HepG2 (cell line): ENCODE measurements around the gene TFDP1. TPM values are rescaled to one million over a fixed set of nuclear protein-coding genes. Genes with fewer than 3 reads are reported as not detected.

Experiments used
- ARHGAP35 ChIP-seq: sonication (generic); formaldehyde crosslinking; IDR thresholded peaks from 2 replicates; pipeline ENCODE4 v1.9.0; 2022; ENCODE audit warnings: mild to moderate bottlenecking, inconsistent platforms, moderate library complexity, missing genetic modification reagents, borderline replicate concordance
- CENPX ChIP-seq: sonication (generic); formaldehyde crosslinking; IDR thresholded peaks from 2 replicates; pipeline ENCODE4 v1.9.0; 2021; ENCODE audit warnings: mild to moderate bottlenecking, missing genetic modification reagents, moderate library complexity
- FLYWCH1 ChIP-seq: sonication (generic); formaldehyde crosslinking; IDR thresholded peaks from 2 replicates; pipeline ENCODE4 v1.8.1; 2023; ENCODE audit warnings: mild to moderate bottlenecking, missing genetic modification reagents
- FOSL1 ChIP-seq: sonication (generic); formaldehyde crosslinking; IDR thresholded peaks from 2 replicates; pipeline ENCODE4 v1.9.0; 2021; ENCODE audit warnings: missing genetic modification reagents, borderline replicate concordance
- GPN1 ChIP-seq: sonication (generic); formaldehyde crosslinking; IDR thresholded peaks from 2 replicates; pipeline ENCODE4 v1.5.1; 2020; ENCODE audit warnings: missing genetic modification reagents, borderline replicate concordance
- HES4 ChIP-seq: sonication (generic); formaldehyde crosslinking; IDR thresholded peaks from 2 replicates; pipeline ENCODE4 v1.9.0; 2021; ENCODE audit warnings: mild to moderate bottlenecking, missing genetic modification reagents, borderline replicate concordance
- NFRKB ChIP-seq: fragments of 450-650 bp; IDR thresholded peaks from 2 replicates; pipeline ENCODE4 v1.6.1; 2017
- NKX3-1 ChIP-seq: sonication (generic); formaldehyde crosslinking; IDR thresholded peaks from 2 replicates; pipeline ENCODE4 v1.5.0; 2020; ENCODE audit warnings: missing genetic modification reagents
- SMARCC2 ChIP-seq: fragments of 450-650 bp; IDR thresholded peaks from 2 replicates; pipeline ENCODE4 v1.6.1; 2017; ENCODE audit warnings: antibody characterized with exemption, mild to moderate bottlenecking
- STAG1 ChIP-seq: sonication (generic); formaldehyde crosslinking; IDR thresholded peaks from 2 replicates; pipeline ENCODE4 v1.4.0; 2020; ENCODE audit warnings: missing genetic modification reagents
- STAT5B ChIP-seq: sonication (generic); formaldehyde crosslinking; IDR thresholded peaks from 2 replicates; pipeline ENCODE4 v1.4.0; 2020; ENCODE audit warnings: missing genetic modification reagents
- ZBTB3 ChIP-seq: sonication (generic); formaldehyde crosslinking; IDR thresholded peaks from 2 replicates; pipeline ENCODE4 v1.4.0; 2020; ENCODE audit warnings: low read depth, mild to moderate bottlenecking, moderate library complexity, missing genetic modification reagents, borderline replicate concordance
- ZNF83 ChIP-seq: sonication (generic); formaldehyde crosslinking; IDR thresholded peaks from 2 replicates; pipeline ENCODE4 v1.4.0; 2020; ENCODE audit warnings: missing genetic modification reagents, mild to moderate bottlenecking, borderline replicate concordance
- polyA plus RNA-seq, 8 experiments: library from polyadenylated mRNA; depleted of rRNA in 3 of 8; stranded (reverse) in 7 of 8; unstranded in 1 of 8; fragments of >200 nt; fragmentation: Illumina TruSeq in 4 of 8; extraction: Trizol in 4 of 8; gene quantifications; 2 replicates each; pipeline versions ENCODE4 v1.2.1 to v1.2.3, GENCODE V29; 2011 to 2016; ENCODE audit warnings: low read depth in 4 of 8, missing spikeins in 1 of 8, mixed read lengths in 1 of 8; ENCODE audit not compliant: insufficient read depth in 1 of 8
- total RNA-seq, 5 experiments: library from RNA; depleted of rRNA; stranded (reverse); fragments of >200 nt; fragmentation: Illumina TruSeq; extraction: Trizol; gene quantifications; 2 replicates each; pipeline ENCODE4 v1.2.3, GENCODE V29; 2016; ENCODE audit warnings: low read depth in 1 of 5
- TF ChIP-seq, protein P1 (sequence below): sonication (generic); formaldehyde crosslinking; IDR thresholded peaks from 2 replicates; pipeline ENCODE4 v1.4.0; 2020; ENCODE audit warnings: missing genetic modification reagents, mild to moderate bottlenecking, borderline replicate concordance
- TF ChIP-seq, protein P2 (sequence below): sonication (generic); formaldehyde crosslinking; IDR thresholded peaks from 2 replicates; pipeline ENCODE4 v1.5.1; 2020; ENCODE audit warnings: mild to moderate bottlenecking, missing genetic modification reagents, borderline replicate concordance
- TF ChIP-seq, protein P3 (sequence below): sonication (generic); formaldehyde crosslinking; IDR thresholded peaks from 2 replicates; pipeline ENCODE4 v1.8.1; 2023; ENCODE audit warnings: missing genetic modification reagents, mild to moderate bottlenecking, borderline replicate concordance
- TF ChIP-seq, protein P4 (sequence below): IDR thresholded peaks from 2 replicates; pipeline ENCODE4 v1.4.0; 2020; ENCODE audit warnings: mild to moderate bottlenecking, missing genetic modification reagents

Gene TFDP1
- total and polyA plus RNA-seq, 2 of the 13 experiments (the other 11 are each of a cell fraction or from before 2014, with no cell fraction given) = 38.0 to 84.2 TPM

DNA sequence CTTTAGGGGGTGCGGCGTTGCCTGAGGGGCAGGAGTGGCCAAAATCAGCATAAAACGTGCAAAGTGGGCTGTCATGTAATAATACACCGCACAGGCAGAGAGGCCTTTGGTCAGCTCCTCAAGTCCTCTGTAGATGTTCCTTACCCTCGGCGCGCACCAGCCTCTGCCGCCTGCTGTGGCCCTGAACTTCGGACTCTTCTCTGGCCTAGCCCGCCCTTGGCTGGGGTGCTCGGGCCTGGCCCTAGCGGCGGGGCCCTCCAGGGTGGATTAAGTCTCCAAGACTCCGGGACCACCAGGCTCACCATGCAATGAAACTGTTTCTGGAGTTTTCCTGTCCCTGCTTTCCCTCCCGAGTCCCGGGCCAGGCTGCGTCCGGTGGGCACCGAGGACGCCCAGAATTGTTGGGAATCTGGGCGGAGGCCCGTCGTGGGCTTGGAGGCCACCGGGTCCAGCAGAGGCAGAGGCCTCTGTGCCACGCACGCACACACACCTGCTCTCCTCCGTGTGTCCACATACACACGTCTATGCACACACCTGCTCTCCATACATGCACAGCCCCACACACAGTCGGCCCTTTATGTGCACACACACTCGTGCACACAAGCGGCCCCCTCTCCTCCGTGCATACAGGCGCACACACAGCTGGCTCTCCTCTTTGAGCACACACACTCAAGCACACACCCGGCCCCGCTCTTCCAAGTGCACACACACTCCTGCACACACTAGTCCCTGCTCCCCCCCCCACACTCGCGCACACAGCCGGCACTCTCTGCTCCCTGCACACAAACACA is 1.5 kb upstream of the TFDP1 start (continued):
- TF ChIP-seq, protein P1, sequence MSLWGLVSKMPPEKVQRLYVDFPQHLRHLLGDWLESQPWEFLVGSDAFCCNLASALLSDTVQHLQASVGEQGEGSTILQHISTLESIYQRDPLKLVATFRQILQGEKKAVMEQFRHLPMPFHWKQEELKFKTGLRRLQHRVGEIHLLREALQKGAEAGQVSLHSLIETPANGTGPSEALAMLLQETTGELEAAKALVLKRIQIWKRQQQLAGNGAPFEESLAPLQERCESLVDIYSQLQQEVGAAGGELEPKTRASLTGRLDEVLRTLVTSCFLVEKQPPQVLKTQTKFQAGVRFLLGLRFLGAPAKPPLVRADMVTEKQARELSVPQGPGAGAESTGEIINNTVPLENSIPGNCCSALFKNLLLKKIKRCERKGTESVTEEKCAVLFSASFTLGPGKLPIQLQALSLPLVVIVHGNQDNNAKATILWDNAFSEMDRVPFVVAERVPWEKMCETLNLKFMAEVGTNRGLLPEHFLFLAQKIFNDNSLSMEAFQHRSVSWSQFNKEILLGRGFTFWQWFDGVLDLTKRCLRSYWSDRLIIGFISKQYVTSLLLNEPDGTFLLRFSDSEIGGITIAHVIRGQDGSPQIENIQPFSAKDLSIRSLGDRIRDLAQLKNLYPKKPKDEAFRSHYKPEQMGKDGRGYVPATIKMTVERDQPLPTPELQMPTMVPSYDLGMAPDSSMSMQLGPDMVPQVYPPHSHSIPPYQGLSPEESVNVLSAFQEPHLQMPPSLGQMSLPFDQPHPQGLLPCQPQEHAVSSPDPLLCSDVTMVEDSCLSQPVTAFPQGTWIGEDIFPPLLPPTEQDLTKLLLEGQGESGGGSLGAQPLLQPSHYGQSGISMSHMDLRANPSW (CRISPR knock-in tag) = no peak
- TF ChIP-seq ARHGAP35 (CRISPR knock-in tag) (no peak), FLYWCH1 (CRISPR knock-in tag) (no peak), CENPX (CRISPR knock-in tag) (no peak), FOSL1 (no peak), ZBTB3 (CRISPR knock-in tag) (no peak), GPN1 (CRISPR knock-in tag) (no peak), NKX3-1 (CRISPR knock-in tag) (no peak), STAG1 (CRISPR knock-in tag) (no peak), ZNF83 (no peak), SMARCC2 (no peak), NFRKB (no peak), STAT5B (CRISPR knock-in tag) (0 out of 2 replicates have a peak, but pooled peaks have one; percentile 35), HES4 (CRISPR knock-in tag) (0 out of 2 replicates have a peak, but pooled peaks have one; percentile 32)
- TF ChIP-seq, protein P2, sequence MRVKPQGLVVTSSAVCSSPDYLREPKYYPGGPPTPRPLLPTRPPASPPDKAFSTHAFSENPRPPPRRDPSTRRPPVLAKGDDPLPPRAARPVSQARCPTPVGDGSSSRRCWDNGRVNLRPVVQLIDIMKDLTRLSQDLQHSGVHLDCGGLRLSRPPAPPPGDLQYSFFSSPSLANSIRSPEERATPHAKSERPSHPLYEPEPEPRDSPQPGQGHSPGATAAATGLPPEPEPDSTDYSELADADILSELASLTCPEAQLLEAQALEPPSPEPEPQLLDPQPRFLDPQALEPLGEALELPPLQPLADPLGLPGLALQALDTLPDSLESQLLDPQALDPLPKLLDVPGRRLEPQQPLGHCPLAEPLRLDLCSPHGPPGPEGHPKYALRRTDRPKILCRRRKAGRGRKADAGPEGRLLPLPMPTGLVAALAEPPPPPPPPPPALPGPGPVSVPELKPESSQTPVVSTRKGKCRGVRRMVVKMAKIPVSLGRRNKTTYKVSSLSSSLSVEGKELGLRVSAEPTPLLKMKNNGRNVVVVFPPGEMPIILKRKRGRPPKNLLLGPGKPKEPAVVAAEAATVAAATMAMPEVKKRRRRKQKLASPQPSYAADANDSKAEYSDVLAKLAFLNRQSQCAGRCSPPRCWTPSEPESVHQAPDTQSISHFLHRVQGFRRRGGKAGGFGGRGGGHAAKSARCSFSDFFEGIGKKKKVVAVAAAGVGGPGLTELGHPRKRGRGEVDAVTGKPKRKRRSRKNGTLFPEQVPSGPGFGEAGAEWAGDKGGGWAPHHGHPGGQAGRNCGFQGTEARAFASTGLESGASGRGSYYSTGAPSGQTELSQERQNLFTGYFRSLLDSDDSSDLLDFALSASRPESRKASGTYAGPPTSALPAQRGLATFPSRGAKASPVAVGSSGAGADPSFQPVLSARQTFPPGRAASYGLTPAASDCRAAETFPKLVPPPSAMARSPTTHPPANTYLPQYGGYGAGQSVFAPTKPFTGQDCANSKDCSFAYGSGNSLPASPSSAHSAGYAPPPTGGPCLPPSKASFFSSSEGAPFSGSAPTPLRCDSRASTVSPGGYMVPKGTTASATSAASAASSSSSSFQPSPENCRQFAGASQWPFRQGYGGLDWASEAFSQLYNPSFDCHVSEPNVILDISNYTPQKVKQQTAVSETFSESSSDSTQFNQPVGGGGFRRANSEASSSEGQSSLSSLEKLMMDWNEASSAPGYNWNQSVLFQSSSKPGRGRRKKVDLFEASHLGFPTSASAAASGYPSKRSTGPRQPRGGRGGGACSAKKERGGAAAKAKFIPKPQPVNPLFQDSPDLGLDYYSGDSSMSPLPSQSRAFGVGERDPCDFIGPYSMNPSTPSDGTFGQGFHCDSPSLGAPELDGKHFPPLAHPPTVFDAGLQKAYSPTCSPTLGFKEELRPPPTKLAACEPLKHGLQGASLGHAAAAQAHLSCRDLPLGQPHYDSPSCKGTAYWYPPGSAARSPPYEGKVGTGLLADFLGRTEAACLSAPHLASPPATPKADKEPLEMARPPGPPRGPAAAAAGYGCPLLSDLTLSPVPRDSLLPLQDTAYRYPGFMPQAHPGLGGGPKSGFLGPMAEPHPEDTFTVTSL (CRISPR knock-in tag) = no peak
- TF ChIP-seq, protein P3, sequence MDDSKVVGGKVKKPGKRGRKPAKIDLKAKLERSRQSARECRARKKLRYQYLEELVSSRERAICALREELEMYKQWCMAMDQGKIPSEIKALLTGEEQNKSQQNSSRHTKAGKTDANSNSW = no peak
- TF ChIP-seq, protein P4, sequence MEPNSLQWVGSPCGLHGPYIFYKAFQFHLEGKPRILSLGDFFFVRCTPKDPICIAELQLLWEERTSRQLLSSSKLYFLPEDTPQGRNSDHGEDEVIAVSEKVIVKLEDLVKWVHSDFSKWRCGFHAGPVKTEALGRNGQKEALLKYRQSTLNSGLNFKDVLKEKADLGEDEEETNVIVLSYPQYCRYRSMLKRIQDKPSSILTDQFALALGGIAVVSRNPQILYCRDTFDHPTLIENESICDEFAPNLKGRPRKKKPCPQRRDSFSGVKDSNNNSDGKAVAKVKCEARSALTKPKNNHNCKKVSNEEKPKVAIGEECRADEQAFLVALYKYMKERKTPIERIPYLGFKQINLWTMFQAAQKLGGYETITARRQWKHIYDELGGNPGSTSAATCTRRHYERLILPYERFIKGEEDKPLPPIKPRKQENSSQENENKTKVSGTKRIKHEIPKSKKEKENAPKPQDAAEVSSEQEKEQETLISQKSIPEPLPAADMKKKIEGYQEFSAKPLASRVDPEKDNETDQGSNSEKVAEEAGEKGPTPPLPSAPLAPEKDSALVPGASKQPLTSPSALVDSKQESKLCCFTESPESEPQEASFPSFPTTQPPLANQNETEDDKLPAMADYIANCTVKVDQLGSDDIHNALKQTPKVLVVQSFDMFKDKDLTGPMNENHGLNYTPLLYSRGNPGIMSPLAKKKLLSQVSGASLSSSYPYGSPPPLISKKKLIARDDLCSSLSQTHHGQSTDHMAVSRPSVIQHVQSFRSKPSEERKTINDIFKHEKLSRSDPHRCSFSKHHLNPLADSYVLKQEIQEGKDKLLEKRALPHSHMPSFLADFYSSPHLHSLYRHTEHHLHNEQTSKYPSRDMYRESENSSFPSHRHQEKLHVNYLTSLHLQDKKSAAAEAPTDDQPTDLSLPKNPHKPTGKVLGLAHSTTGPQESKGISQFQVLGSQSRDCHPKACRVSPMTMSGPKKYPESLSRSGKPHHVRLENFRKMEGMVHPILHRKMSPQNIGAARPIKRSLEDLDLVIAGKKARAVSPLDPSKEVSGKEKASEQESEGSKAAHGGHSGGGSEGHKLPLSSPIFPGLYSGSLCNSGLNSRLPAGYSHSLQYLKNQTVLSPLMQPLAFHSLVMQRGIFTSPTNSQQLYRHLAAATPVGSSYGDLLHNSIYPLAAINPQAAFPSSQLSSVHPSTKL (CRISPR knock-in tag) = peak; percentile 49; the same call in 1 of the 2 replicates
